ENCODE results near the gene CPSF3.
"Not testable (repeated sequence)": the region's sequence is repeated elsewhere in the genome, so short reads cannot be mapped to it uniquely, and the experiment has no call there.

CPSF3 gene

GRCh38 chr2:9394816-9395215 lies 28.6 kb upstream of the CPSF3 start:
- no peak for DNase-seq (ENCODE audit: low spot score)

GRCh38 chr2:9397201-9397600 lies 26.3 kb upstream of the CPSF3 start:
- no peak for DNase-seq (ENCODE audit: low spot score)

GRCh38 chr2:9398251-9398650 lies 25.2 kb upstream of the CPSF3 start:
- not testable (repeated sequence) for DNase-seq (ENCODE audit: low spot score)

- DNase-seq (ENCODE audit: low spot score) = peak; percentile 52
Measured at GRCh38 chr2:9398881-9399780, 24.3 kb upstream of the CPSF3 start.

- DNase-seq (ENCODE audit: low spot score) = no peak
Measured at GRCh38 chr2:9400268-9401058, 23.0 kb upstream of the CPSF3 start.

- DNase-seq (ENCODE audit: low spot score) = no peak
Measured at GRCh38 chr2:9401059-9401547, 22.4 kb upstream of the CPSF3 start.

- no peak for DNase-seq (ENCODE audit: low spot score)
Measured at GRCh38 chr2:9401646-9402371, 21.6 kb upstream of the CPSF3 start.

GRCh38 chr2:9403924-9404323 lies 19.5 kb upstream of the CPSF3 start:
- DNase-seq (ENCODE audit: low spot score) = no peak

GRCh38 chr2:9404451-9404850 lies 19.0 kb upstream of the CPSF3 start:
- DNase-seq (ENCODE audit: low spot score) = no peak

GRCh38 chr2:9405636-9406035 lies 17.8 kb upstream of the CPSF3 start:
- no peak for DNase-seq (ENCODE audit: low spot score)

- no peak for DNase-seq (ENCODE audit: low spot score)
Measured at GRCh38 chr2:9406529-9407362, 16.7 kb upstream of the CPSF3 start.

- DNase-seq (ENCODE audit: low spot score) = no peak
Measured at GRCh38 chr2:9407363-9407811, 16.1 kb upstream of the CPSF3 start.

- no peak for DNase-seq (ENCODE audit: low spot score)
Measured at GRCh38 chr2:9408641-9409151, 14.8 kb upstream of the CPSF3 start.

- DNase-seq (ENCODE audit: low spot score) = no peak
Measured at GRCh38 chr2:9410108-9410507, 13.3 kb upstream of the CPSF3 start.

GRCh38 chr2:9412781-9413180 lies 10.7 kb upstream of the CPSF3 start:
- no peak for DNase-seq (ENCODE audit: low spot score)

GRCh38 chr2:9415516-9416169 lies 7.8 kb upstream of the CPSF3 start:
- no peak for DNase-seq (ENCODE audit: low spot score)

- no peak for DNase-seq (ENCODE audit: low spot score)
Measured at GRCh38 chr2:9416267-9416961, 7.0 kb upstream of the CPSF3 start.

- DNase-seq (ENCODE audit: low spot score) = no peak
Measured at GRCh38 chr2:9416962-9417316, 6.5 kb upstream of the CPSF3 start.

GRCh38 chr2:9417725-9418124 lies 5.7 kb upstream of the CPSF3 start:
- no peak for DNase-seq (ENCODE audit: low spot score)

- no peak for DNase-seq (ENCODE audit: low spot score)
Measured at GRCh38 chr2:9418746-9419145, 4.7 kb upstream of the CPSF3 start.

Measured in globus pallidus (tissue), 1 donor.